Muscle of leg (tissue), 11 donors: ENCODE results near the gene GOLGA8T. TPM values are rescaled to one million over a fixed set of nuclear protein-coding genes. Genes with fewer than 3 reads are reported as not detected.
"Not testable (repeated sequence)": the region's sequence is repeated elsewhere in the genome, so short reads cannot be mapped to it uniquely, and the experiment has no call there.

ENCODE experiments used
- DNase-seq: peaks from one replicate; pipeline ENCODE4 v3.0.0; 2013
- H3K27ac ChIP-seq: one replicate; pipeline ENCODE4 v1.5.1; 2013; ENCODE audit warnings: mild to moderate bottlenecking, low read length, control low read depth
- H3K27me3 ChIP-seq: one replicate; pipeline ENCODE4 v1.6.1; 2013; ENCODE audit warnings: low read length; ENCODE audit not compliant: control insufficient read depth, insufficient read depth
- H3K36me3 ChIP-seq: one replicate; pipeline ENCODE4 v1.6.1; 2013; ENCODE audit warnings: low read length; ENCODE audit not compliant: control insufficient read depth, insufficient read depth
- H3K4me1 ChIP-seq: one replicate; pipeline ENCODE4 v1.6.1; 2013; ENCODE audit warnings: low read length; ENCODE audit not compliant: control insufficient read depth, insufficient read depth
- H3K4me3 ChIP-seq: one replicate; pipeline ENCODE4 v1.5.1; 2013; ENCODE audit warnings: low read length, control low read depth
- H3K9me3 ChIP-seq: replicated peaks from 2 replicates; pipeline ENCODE4 v1.6.1; 2013; ENCODE audit warnings: low read depth, low read length; ENCODE audit not compliant: control insufficient read depth
- WGBS: methylation state at CpG from one replicate; pipeline ENCODE4 v1.1.5; 2013; ENCODE audit warnings: missing lambda C conversion rate; ENCODE audit not compliant: insufficient coverage; 5-methylcytosine and 5-hydroxymethylcytosine counted together
- polyA plus RNA-seq, 8 donors: library from polyadenylated mRNA; unstranded; fragments of 120-200 nt; gene quantifications; one replicate each; pipeline versions ENCODE4 v1.2.1 to v1.2.3, GENCODE V29; 2013; ENCODE audit warnings: inconsistent platforms in 1 of 8, low replicate concordance in 1 of 8; ENCODE audit not compliant: insufficient read length in 8 of 8, insufficient read depth in 1 of 8
- total RNA-seq: library from RNA; stranded (reverse); fragments of 120-200 nt; gene quantifications from one replicate; pipeline ENCODE4 v1.2.4, GENCODE V29; 2013

Gene GOLGA8T
- total and polyA plus RNA-seq, 9 donors: 0.19 to 0.33 (median 0.27) TPM; not detected in 6

DNA sequence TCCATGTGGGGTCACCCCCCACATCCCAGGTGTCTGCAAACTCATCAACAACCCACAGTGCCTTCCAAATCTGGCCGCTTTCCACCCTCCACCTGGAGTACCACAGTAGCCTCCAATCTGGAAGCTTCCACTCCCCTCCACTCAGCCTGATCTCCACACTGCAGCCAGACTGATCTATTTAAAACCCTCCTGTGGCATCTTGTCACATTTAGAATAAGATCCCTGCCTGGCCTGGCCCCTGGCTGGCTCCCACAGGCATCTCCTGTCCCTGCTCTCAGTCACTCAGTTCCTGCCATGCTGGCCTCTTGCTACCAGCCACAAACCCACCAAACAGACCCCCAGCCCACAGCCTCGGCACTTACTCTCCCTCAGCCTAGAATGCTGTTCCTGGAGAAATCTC is 28.9 kb downstream of the GOLGA8T start:
- not testable (repeated sequence) for DNase-seq, H3K4me3 ChIP-seq, H3K27me3 ChIP-seq, H3K4me1 ChIP-seq, H3K27ac ChIP-seq, H3K9me3 ChIP-seq, H3K36me3 ChIP-seq
- WGBS: no CpG with 5 or more reads among the region's 2 CpGs

DNA sequence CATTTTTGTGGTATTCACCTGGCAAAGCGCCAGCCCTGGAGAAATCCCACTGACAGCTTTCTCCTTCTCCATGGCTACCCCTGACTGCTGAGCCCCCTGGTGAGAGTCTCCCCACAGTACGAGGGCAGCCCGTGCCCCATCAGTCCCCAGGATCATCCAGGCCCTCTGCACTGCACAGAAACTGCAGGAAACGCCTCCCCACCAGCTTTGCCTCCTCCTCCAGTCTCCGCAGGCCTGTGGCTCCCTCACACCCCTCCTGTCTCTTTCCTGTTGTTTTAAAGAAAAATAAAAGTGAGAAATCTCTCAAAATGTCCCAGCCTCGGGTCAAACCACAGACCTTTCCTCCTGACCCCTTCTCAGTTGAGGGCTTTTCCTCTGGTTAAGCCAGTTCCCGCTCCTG is 29.4 kb downstream of the GOLGA8T start:
- not testable (repeated sequence) for H3K36me3 ChIP-seq, H3K4me1 ChIP-seq, H3K27ac ChIP-seq, H3K4me3 ChIP-seq, H3K9me3 ChIP-seq, DNase-seq, H3K27me3 ChIP-seq
- WGBS: no CpG with 5 or more reads among the region's 7 CpGs

DNA sequence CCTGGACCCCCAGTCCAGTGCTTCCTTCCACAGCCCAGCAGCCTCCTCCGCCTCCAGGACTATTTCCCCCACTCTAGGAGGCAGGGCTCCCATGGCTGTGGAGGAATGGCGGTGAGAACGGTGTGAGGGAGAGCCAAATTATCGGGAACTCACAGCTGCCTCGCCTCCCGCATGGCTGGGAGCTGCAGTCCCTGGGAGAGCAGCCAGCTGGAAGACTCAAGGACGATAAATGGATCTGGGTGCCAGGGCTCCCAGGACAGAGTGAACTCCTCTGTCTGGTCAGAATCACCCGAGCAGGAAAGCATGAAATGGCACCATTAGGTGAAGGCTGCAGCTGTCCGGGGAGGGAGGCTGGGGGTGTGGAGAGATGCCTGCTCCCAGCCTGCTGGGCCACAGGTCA is 32.6 kb downstream of the GOLGA8T start:
- not testable (repeated sequence) for H3K27ac ChIP-seq, H3K36me3 ChIP-seq, H3K27me3 ChIP-seq, H3K4me3 ChIP-seq, H3K4me1 ChIP-seq, DNase-seq, H3K9me3 ChIP-seq
- WGBS: no CpG with 5 or more reads among the region's 9 CpGs

DNA sequence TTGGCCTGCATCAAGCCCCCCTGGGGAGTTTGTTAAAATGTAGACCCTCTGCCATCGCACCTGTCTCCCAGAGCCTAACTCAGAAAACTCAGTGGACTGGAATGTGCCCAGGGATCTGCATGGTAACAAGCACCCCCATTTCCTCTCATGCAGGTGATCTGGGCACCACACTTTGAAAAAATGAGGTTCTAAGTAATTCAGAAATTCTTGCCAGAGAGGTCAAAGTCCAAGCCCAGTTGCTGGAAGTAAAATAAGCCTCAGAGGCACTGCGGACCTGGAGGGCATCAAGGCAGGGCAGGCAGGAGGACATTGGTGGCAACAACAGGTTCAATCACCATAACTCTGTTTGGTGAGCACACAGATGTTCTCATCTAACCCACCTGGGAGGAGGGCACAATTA is 33.0 kb downstream of the GOLGA8T start:
- not testable (repeated sequence) for H3K9me3 ChIP-seq, H3K36me3 ChIP-seq, H3K27me3 ChIP-seq, H3K27ac ChIP-seq, DNase-seq, H3K4me1 ChIP-seq, H3K4me3 ChIP-seq
- WGBS: no CpG with 5 or more reads among the region's 2 CpGs

DNA sequence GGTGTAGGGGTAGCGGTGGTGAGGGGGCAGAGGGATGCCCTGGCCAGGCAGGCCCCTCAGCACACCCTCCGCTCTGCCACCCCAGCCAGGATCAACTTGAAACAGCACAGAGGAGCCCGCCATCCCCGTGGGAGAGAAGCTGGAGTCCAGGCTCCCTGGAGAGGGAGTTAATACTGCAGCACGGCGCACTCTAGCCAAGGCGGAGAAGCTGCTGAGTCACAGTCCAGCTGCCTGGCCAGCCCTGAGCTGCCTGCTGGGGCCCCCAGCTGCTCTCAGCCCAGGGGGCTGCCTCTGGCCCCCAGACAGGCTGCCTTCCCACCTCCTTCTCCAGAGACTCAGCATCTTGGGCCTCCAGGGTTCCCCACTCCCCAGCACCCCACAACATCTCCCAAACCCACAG is 36.6 kb downstream of the GOLGA8T start:
- not testable (repeated sequence) for H3K4me3 ChIP-seq, H3K36me3 ChIP-seq, H3K27ac ChIP-seq, H3K27me3 ChIP-seq, H3K4me1 ChIP-seq, H3K9me3 ChIP-seq, DNase-seq
- WGBS: no CpG with 5 or more reads among the region's 7 CpGs

DNA sequence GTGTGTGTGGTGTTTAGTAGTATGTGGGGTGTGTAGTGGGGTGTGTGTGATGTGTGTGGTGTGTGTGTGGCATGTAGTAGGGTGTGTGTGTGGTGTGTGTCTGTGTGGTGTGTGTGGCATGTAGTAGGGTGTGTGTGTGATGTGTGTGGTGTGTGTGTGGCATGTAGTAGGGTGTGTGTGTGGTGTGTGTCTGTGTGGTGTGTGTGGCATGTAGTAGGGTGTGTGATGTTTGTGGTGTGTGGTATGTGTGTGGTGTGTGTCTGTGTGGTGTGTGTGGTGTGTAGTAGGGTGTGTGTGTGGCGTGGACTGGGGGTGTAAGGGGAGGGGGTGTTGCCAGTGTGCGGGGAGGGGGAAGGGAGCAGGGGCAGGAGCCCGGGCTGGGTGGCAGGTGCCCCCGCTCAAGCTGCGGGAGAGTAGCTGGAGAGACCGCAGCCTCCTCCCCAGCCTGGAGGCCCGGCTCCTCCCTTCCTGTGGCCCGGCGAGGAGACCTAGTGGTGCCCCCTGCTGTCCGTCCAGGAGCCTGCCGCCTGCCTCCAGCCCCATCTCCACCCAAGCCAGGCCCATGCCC is 38.3 kb downstream of the GOLGA8T start:
- no CpG with 5 or more reads among the region's 11 CpGs for WGBS

DNA sequence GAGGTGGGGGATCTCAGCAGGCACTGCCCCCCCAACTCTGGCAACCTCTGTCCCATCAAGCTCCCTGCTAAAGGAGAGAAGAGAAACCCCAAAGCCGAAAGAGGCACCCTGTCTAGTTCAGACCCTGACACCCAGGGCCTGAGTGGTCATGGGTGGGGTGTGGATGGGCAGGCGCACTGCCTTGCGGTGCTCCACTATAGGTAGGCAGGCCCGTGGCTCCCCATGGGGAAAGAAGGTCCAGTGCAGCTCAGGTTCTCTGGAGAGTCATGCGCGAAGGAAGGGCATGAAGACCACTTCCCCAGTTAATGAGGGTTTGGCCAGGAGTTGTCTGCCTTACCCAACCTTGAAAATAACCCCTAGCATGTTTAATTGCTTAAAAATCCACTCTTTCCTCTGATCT is 40.4 kb downstream of the GOLGA8T start:
- DNase-seq, H3K9me3 ChIP-seq, H3K4me1 ChIP-seq, H3K4me3 ChIP-seq, H3K36me3 ChIP-seq, H3K27ac ChIP-seq, H3K27me3 ChIP-seq: not testable (repeated sequence)
- 100% methylated on average over 1 of the region's 6 CpGs for WGBS

More for the DNA sequence above, 38.3 kb downstream of the GOLGA8T start:
- not testable (repeated sequence) for H3K27me3 ChIP-seq, H3K27ac ChIP-seq, H3K36me3 ChIP-seq, H3K4me1 ChIP-seq, H3K4me3 ChIP-seq, DNase-seq, H3K9me3 ChIP-seq

DNA sequence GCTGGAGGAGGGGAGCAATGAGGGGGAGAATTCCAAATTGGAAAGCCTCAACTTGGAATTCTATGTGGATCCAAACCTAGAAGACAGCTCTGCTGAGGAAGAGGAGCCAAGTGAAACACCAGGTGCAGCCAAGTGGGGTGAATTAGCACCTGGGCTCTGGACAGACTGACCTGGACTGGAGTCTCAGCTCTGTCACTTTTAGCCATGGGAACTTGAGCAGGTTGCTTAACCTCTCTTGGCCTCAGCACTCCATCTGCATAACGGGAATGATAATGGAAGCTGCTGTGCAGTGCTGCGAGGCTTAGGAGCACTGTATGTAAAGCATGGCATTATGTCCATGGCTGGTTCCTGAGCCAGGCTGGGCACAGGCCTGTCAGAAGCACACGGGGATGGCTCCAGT is 41.8 kb downstream of the GOLGA8T start:
- not testable (repeated sequence) for H3K36me3 ChIP-seq, H3K4me3 ChIP-seq, DNase-seq, H3K27ac ChIP-seq, H3K4me1 ChIP-seq, H3K9me3 ChIP-seq, H3K27me3 ChIP-seq
- WGBS: no CpG with 5 or more reads among the region's 3 CpGs

DNA sequence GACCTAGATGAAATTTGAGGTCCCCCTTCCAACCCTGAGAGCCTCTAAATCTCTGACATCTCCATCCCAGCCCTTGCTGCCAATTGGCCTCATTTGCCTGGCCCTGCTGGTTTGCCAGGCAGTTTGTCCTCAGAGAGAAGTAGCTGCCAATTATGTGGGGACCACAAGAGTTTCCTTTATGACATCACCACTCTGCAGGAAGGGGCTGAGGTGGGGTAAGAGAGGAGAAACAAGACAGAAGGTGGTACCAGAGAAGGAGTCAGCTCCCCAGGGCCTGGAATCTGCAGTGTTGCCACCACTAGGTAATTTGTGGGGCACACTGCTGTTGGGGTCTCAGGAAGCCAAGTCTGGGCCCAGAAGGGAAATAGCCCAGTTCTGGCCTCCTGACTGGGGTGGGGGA is 45.0 kb downstream of the GOLGA8T start:
- H3K4me1 ChIP-seq, H3K36me3 ChIP-seq, DNase-seq, H3K27me3 ChIP-seq, H3K27ac ChIP-seq, H3K9me3 ChIP-seq, H3K4me3 ChIP-seq: not testable (repeated sequence)

DNA sequence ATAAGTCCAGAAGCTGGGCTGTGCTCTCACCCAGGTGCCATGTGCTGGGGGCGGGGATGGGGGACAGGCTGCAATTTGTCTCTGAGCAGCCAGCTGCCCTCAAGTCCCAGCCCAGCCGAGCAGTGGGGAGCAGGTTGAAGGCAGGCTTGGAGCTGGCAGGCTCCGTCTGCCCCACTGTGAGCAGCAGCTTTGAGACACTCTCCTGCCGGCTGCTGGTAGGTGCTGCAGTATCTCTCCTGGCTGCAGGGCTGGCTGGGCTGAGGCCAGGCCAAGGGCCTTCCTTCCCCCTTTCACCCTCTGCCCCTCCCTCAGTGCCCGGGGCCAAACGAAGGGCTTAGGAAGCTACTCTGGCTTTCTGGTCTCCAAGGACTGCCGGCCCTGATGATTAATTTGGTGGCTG is 50.6 kb downstream of the GOLGA8T start:
- WGBS: no CpG with 5 or more reads among the region's 7 CpGs
- not testable (repeated sequence) for H3K27me3 ChIP-seq, H3K9me3 ChIP-seq

DNA sequence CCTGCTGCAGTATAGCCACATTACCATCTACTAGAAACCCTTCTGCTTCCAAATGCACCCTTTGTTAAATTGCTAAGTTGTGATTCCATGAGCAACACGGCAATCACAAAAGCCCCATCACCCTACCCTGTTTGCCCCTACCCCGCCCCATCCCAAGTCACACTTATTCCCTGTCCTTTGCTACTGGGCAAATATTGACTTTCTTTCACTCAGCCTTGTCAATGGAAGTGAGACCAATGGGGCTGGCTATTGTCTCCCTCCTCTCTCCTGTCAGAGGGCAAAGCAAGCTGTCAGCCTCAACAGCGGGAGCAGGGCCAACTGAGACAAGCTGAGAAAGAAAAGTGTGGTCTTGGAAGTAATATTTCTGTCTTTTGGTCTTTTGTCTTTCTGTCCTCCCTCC is 52.6 kb downstream of the GOLGA8T start:
- H3K9me3 ChIP-seq, H3K4me3 ChIP-seq, H3K27ac ChIP-seq, H3K36me3 ChIP-seq, DNase-seq, H3K4me1 ChIP-seq, H3K27me3 ChIP-seq: not testable (repeated sequence)
- no CpG with 5 or more reads among the region's 3 CpGs for WGBS

More for the DNA sequence above, 50.6 kb downstream of the GOLGA8T start:
- DNase-seq, H3K36me3 ChIP-seq, H3K27ac ChIP-seq, H3K4me3 ChIP-seq, H3K4me1 ChIP-seq: not testable (repeated sequence)
